GM12801 (cell line): ENCODE results near the gene ADAMTSL5.

Source experiments
- CTCF ChIP-seq: IDR thresholded peaks from one replicate; pipeline ENCODE4 v1.5.1; 2011; ENCODE audit warnings: control low read depth; ENCODE audit not compliant: insufficient read length; ENCODE audit errors: extremely low read depth

Gene ADAMTSL5

GRCh38 chr19:1478934-1479707 lies 33.7 kb downstream of the ADAMTSL5 start, which contains the start of gene C19orf25:
Gene C19orf25, minus strand, starts transcription at chr19:1479215. Its CDS starts 312 bp downstream, at chr19:1478903.
- TF ChIP-seq CTCF, result no peak

DNA sequence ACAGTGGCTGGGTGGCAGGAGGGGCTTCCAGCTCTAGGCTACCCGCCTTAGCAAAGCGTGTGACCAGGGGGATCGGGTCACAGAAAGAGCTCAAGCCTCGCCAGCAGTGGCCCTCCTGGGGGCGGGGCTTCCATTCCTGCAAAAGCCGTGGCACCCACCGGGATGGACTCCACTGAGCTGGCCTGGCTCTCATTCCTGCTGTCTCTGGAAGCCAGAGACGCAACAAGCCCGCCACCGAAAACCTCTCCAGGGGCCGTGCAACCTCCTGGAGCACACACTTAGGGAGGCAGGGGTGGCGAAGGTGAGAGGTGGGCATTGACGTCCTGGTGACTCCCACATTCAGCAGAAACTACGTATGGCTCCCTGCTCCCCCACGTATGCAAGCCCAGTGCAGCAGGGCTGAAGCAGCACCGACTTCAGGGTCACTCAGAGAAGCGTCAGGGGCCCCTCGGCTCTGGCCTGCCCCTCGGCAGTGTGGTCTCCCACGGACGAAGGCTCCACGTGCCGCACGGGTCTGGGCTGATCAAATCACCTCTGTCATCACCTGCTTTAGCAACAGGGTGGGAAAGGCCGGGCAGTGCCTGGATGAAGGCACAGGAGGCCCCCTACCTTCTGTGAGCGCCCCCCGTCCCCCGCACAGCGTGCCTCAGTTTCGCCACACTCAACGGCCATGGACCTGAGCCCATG lies 36.9 kb downstream of the ADAMTSL5 start:
- TF ChIP-seq CTCF, result no peak

- no peak for TF ChIP-seq CTCF
Observed at GRCh38 chr19:1474765-1475351, 38.0 kb downstream of the ADAMTSL5 start.

DNA sequence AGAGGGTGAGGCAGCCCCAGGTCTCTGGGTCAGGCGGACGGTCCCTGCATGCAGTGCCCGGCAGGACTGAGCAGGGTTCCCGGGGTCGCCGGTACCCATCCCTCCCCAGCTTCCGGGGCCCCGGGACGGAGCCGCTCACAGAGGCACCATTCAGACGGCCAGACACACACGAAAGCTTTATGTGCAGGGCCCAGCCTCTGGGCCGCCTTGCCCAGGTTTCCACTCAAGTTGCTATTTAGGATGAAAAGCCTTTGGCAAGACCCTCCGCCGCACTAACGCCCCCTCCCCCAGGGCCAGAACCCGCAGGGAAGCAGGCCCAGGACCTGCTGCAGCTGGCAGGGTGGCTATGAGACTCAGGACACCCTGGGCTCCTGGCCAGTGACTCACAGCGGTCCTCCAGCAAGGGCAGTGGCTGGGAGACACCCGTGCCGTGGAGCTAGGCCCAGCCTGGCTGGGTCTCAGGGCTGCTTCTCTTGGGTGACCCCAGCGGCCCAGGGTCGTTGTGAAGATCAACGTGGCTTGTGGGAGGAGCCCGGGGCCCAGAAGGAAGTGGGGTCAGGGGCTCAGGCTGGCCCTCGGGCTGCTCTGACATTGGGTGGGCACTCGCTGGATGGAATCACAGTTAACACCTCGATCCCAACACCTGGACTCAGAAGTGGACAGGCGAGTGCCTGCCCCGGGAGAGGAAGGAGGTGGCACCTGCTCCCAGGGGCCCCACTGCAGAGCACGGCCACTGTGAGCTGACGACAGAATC lies 38.6 kb downstream of the ADAMTSL5 start:
- TF ChIP-seq CTCF, result no peak

DNA sequence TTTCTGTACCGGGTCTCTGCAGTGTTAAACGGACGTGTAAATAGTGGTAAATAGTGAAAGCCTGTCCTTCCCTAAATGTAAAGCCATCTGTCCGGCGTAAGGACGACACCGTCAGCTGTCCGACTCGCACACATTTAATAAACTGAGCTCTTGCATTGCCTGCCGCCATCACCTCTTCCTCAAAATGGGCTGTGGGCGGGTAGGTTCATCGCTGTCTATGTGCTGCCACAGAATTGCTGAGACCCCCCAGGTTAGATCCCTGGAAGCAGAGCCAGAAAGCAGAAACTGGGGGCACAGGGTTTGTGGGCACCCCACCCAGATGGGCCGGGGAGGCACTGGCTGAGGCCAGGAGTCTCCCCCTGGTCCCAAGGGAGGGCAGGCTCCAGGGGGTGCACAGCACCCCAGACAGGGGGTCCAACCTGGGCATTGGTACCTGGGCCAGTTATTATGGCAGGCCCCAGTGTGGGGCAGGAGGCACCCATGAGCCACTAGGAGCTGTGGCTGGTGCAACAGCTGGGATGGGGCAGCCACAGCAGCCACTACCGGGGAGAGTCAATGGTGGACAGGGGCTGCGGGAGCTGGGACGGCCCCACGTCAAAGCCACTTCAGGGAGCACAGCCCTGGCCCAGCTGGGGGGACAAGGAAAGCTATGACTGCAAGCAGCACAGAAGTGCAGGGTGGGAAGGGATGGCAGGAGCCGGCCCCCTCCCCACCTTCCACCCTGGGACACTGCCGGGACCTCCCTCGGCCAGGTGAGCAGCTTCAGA lies 39.6 kb downstream of the ADAMTSL5 start:
- TF ChIP-seq CTCF, result no peak

DNA sequence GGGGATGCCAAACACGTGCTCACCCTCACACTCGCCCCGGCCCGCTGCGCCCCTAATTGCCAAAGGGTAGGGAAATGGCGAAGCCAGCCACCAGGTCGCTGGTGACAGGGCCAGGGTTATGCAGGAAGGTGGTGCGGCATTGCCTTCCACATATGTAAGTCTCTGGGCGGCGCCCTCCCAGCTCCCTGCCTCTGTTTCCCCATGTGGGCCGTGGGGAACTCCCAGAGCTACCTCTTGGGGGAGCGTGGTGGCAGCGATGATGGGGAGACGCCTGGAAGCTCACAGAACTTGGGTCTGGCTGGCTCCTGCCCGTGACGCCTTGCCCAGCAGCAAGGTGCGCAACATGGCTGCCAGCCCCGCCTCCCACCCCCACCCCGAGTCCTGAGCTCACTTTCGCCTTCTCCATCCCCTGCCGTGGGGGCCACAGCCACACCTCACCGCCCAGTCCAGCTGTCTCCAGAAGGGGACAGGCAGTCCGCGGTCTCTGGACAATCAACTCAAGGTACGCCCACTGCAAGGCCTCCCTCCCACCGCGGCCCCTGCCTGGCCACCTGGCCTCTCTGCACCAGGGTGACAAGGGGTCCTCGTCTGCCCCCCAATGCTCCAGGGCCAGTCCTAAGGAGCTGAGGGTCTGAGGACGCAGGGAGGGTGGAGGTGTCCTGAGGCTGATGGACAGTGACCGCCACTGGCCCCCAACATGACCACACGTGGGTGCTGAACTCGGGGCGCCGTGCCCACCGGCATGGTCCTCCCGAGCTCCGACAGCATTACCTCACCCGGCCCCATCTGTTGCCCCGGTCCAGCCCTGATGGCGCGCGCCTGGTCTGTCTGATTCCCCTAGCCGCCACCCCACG lies 40.4 kb downstream of the ADAMTSL5 start:
- TF ChIP-seq CTCF, result no peak
